B cell (primary cell): ENCODE measurements around the gene EFNB2. TPM values are rescaled to one million over a fixed set of nuclear protein-coding genes. Genes with fewer than 3 reads are reported as not detected.

Experiments
- ATAC-seq: fragments of 200-7000 bp; cut with Tn5 transposase; one replicate; pipeline ENCODE4 v1.10.0; 2021; ENCODE audit warnings: low read depth, mild to moderate bottlenecking, moderate number of reproducible peaks, moderate library complexity
- CTCF ChIA-PET: fragments of 350-600 bp; sonication (Branson Sonifier 250); formaldehyde crosslinking; loops from one replicate; lab custom pipeline; 2021; ENCODE audit warnings: antibody characterized with exemption, inconsistent platforms; lab: Charles Lee
- POLR2A ChIA-PET: fragments of 350-600 bp; sonication (Branson Sonifier 250); formaldehyde crosslinking; loops from one replicate; lab custom pipeline; 2021; ENCODE audit warnings: antibody characterized with exemption; lab: Charles Lee
- DNase-seq: peaks from one replicate; pipeline ENCODE4 v3.0.0; 2013
- H2AFZ ChIP-seq: 2 replicates; pipeline ENCODE4 v1.6.1; 2012; ENCODE audit warnings: mild to moderate bottlenecking, low read depth, low read length; ENCODE audit not compliant: insufficient read depth, poor library complexity, severe bottlenecking
- H3K27ac ChIP-seq, 2 donors: 1 replicate in 1 of 2; 2 replicates in 1 of 2; pipeline ENCODE4 v1.5.1; 2012 to 2013; ENCODE audit warnings: low read length in 2 of 2, mild to moderate bottlenecking in 2 of 2, moderate library complexity in 1 of 2
- H3K27me3 ChIP-seq, 4 experiments: fragments of 200-600 bp in 1 of 4; sonication (generic) in 1 of 4; replicated peaks in 1 of 4; 1 replicate in 2 of 4; 2 replicates in 2 of 4; pipeline versions ENCODE4 v1.6.1 to v1.7.0; 2013 to 2016; ENCODE audit warnings: low read length in 3 of 4, mild to moderate bottlenecking in 2 of 4, mixed read lengths in 1 of 4, moderate library complexity in 1 of 4; ENCODE audit not compliant: insufficient read depth in 4 of 4, control insufficient read depth in 3 of 4; ENCODE audit errors: control extremely low read depth in 1 of 4
- H3K36me3 ChIP-seq, 2 experiments: replicated peaks in 1 of 2; 1 replicate in 1 of 2; 2 replicates in 1 of 2; pipeline versions ENCODE4 v1.6.1 to v1.7.1; 2013; ENCODE audit warnings: low read length in 1 of 2; ENCODE audit not compliant: insufficient read depth in 2 of 2, control insufficient read depth in 1 of 2; ENCODE audit errors: control extremely low read depth in 1 of 2, extremely low read depth in 1 of 2
- H3K4me1 ChIP-seq, 2 donors: fragments of 200-600 bp in 1 of 2; sonication (generic) in 1 of 2; 1 replicate in 1 of 2; 2 replicates in 1 of 2; pipeline versions ENCODE4 v1.5.1 to v1.6.1; 2013 to 2017; ENCODE audit warnings: low read length in 2 of 2; ENCODE audit not compliant: control insufficient read depth in 2 of 2, insufficient read depth in 2 of 2
- H3K4me2 ChIP-seq: replicated peaks from 2 replicates; pipeline ENCODE3; 2012; ENCODE audit warnings: mild to moderate bottlenecking, low read depth, low read length; ENCODE audit not compliant: poor library complexity, severe bottlenecking
- H3K4me3 ChIP-seq, 5 experiments: fragments of 200-600 bp in 1 of 5; sonication (generic) in 1 of 5; 1 replicate in 3 of 5; 2 replicates in 2 of 5; pipeline versions ENCODE4 v1.5.1 to v1.7.0; 2011 to 2016; ENCODE audit warnings: low read length in 4 of 5, mild to moderate bottlenecking in 4 of 5, low read depth in 2 of 5, control low read depth in 1 of 5, moderate library complexity in 1 of 5; ENCODE audit not compliant: insufficient read depth in 1 of 5; ENCODE audit errors: control extremely low read depth in 1 of 5, extremely low read depth in 1 of 5
- H3K79me2 ChIP-seq: fragments of 200-600 bp; sonication (generic); one replicate; pipeline ENCODE4 v1.6.0; 2016; ENCODE audit warnings: low read length; ENCODE audit not compliant: control insufficient read depth, insufficient read depth
- H3K9ac ChIP-seq: fragments of 200-600 bp; sonication (generic); 2 replicates; pipeline ENCODE4 v1.6.1; 2017; ENCODE audit warnings: mild to moderate bottlenecking, low read length, moderate library complexity
- H3K9me3 ChIP-seq, 3 donors: one replicate each; pipeline versions ENCODE4 v1.6.1 to v1.7.1; 2013; ENCODE audit warnings: low read length in 2 of 3; ENCODE audit not compliant: control insufficient read depth in 2 of 3, insufficient read depth in 1 of 3; ENCODE audit errors: control extremely low read depth in 1 of 3
- H4K20me1 ChIP-seq: 2 replicates; pipeline ENCODE4 v1.6.0; 2012; ENCODE audit warnings: mild to moderate bottlenecking, low read length; ENCODE audit not compliant: insufficient read depth, control insufficient read depth, poor library complexity, severe bottlenecking
- H3K27ac Mint-ChIP-seq: one replicate; pipeline ENCODE4 v1.8.0; 2021; ENCODE audit warnings: mixed read lengths
- H3K27me3 Mint-ChIP-seq: one replicate; pipeline ENCODE4 v1.8.0; 2021; ENCODE audit warnings: mixed read lengths
- H3K4me1 Mint-ChIP-seq: one replicate; pipeline ENCODE4 v1.8.0; 2021; ENCODE audit warnings: mixed read lengths
- H3K4me3 Mint-ChIP-seq: one replicate; pipeline ENCODE4 v1.8.0; 2021; ENCODE audit warnings: mixed read lengths
- H3K9me3 Mint-ChIP-seq: one replicate; pipeline ENCODE4 v1.8.0; 2022; ENCODE audit warnings: mixed read lengths; ENCODE audit not compliant: insufficient read depth
- EZH2 ChIP-seq: IDR thresholded peaks from 2 replicates; pipeline ENCODE4 v1.6.1; 2012; ENCODE audit warnings: borderline replicate concordance, low read depth, mild to moderate bottlenecking, moderate library complexity, low read length; ENCODE audit not compliant: insufficient read depth, poor library complexity, severe bottlenecking
- WGBS: methylation state at CpG from one replicate; pipeline ENCODE4 v1.1.5; 2013; ENCODE audit warnings: missing lambda C conversion rate; ENCODE audit not compliant: insufficient coverage; 5-methylcytosine and 5-hydroxymethylcytosine counted together
- intact Hi-C: fragments of 100-400 bp; cut with micrococcal nuclease; formaldehyde crosslinking; loops from one replicate; pipeline ENCODE4 v1.10.0; 2022
- polyA plus RNA-seq: library from polyadenylated mRNA; depleted of rRNA; stranded (reverse); fragments of >200 nt; gene quantifications from 2 replicates; pipeline ENCODE4 v1.2.3, GENCODE V29; 2012
- total RNA-seq, 2 donors: library from RNA; stranded (reverse); fragments of 120-200 nt in 1 of 2; gene quantifications; 1 replicate in 1 of 2; 2 replicates in 1 of 2; pipeline versions ENCODE4 v1.2.3 to v1.2.4, GENCODE V29; 2013 to 2022
- TF ChIP-seq, protein P1 (sequence below): fragments of 200-600 bp; IDR thresholded peaks from one replicate; pipeline ENCODE4 v1.8.0; 2022; ENCODE audit warnings: antibody characterized with exemption, mild to moderate bottlenecking

Gene EFNB2
- total and polyA plus RNA-seq, 2 donors (not counting 1 experiment from before 2014, with no cell fraction given): 0.04 to 1.2 TPM

DNA sequence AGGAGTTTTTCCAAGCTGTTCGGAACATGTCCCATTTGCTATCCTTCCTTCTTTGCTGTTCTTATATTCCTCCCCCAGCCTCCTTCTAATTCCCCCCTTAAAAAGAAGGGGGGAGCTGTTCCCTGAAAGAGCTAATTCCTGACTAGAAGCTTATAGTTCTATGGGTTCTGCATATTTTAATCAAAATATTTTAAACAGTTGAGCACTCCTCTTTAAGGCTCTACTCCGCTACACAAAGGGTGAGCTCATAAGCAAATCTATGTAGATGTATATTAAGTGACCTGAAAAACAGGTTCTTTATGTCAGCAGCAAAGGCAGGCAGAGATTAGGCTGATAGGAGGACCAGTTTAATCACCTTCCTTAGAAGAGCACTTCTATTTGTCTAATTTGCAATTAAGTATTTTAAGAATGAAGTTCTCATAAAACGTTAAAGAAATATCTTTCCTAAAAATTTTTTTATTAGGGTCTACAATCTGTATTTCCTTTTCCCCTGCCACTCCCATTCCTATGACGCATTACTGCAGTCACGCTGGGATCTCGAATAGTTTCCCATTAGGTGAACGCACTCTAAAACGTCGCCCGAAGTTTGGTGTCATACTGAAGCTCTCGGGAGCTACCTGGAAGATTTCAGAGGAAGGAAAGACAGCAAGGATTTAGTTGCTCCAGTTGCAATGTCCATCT lies 5.2 kb downstream of the EFNB2 start:
- no peaks in the 10 kb centered on the region for H3K79me2 ChIP-seq
- no peak overlapping the region for H3K4me2 ChIP-seq
- DNase-seq (no peak), ATAC-seq (no peak)
- peaks cover 72% of the 10 kb centered on the region for H3K27me3 Mint-ChIP-seq
- WGBS: 96% methylated on average over 7 of the region's 11 CpGs
- peaks cover 25% of the 10 kb centered on the region in 2 donors for H3K4me1 ChIP-seq
- no peaks in the 10 kb centered on the region for H4K20me1 ChIP-seq
- no peak overlapping the region for H3K27ac Mint-ChIP-seq
- H3K9me3 ChIP-seq: peaks cover 0 to 7% (median 0%) of the 10 kb centered on the region in 3 donors
- no peak for TF ChIP-seq EZH2
- TF ChIP-seq, protein P1, sequence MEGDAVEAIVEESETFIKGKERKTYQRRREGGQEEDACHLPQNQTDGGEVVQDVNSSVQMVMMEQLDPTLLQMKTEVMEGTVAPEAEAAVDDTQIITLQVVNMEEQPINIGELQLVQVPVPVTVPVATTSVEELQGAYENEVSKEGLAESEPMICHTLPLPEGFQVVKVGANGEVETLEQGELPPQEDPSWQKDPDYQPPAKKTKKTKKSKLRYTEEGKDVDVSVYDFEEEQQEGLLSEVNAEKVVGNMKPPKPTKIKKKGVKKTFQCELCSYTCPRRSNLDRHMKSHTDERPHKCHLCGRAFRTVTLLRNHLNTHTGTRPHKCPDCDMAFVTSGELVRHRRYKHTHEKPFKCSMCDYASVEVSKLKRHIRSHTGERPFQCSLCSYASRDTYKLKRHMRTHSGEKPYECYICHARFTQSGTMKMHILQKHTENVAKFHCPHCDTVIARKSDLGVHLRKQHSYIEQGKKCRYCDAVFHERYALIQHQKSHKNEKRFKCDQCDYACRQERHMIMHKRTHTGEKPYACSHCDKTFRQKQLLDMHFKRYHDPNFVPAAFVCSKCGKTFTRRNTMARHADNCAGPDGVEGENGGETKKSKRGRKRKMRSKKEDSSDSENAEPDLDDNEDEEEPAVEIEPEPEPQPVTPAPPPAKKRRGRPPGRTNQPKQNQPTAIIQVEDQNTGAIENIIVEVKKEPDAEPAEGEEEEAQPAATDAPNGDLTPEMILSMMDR: no peak
- H3K4me3 Mint-ChIP-seq: no peak overlapping the region
- no peaks in the 10 kb centered on the region for H3K36me3 ChIP-seq
- H3K27ac ChIP-seq: no peak overlapping the region
- no peak overlapping the region for H3K9ac ChIP-seq
- ChIA-PET CTCF (interaction anchor here (2.0 kb wide), 1 partner anchor 9 kb away, joined by 6 read pairs; no protein-coding TSS in a partner anchor), POLR2A (no interaction called here)
- intact Hi-C loops: loop anchor here (10.0 kb wide), 1 partner anchor 446 kb away; no protein-coding TSS in a partner anchor
- no peak overlapping the region for H3K4me3 ChIP-seq
- H3K27me3 ChIP-seq: peaks cover 0 to 46% (median 36%) of the 10 kb centered on the region in 4 experiments
- H3K9me3 Mint-ChIP-seq: no peaks in the 10 kb centered on the region
- H3K4me1 Mint-ChIP-seq: peaks cover 14% of the 10 kb centered on the region
- H2AFZ ChIP-seq: no peak overlapping the region
